Measurements from ENCODE around the gene MECP2. TPM values are rescaled to one million over a fixed set of nuclear protein-coding genes. Genes with fewer than 3 reads are reported as not detected.

MECP2 gene
- total and polyA plus RNA-seq, 4 experiments from 2014 or later = 9.5 to 108 (median 65.0) TPM

- DNase-seq = no peak
- ChIA-PET CTCF (ENCODE audit: partially characterized antibody) (interaction anchor here (0.6 to 1.4 kb wide), 2 partner anchors 24 to 49 kb away, joined by 3 to 4 read pairs; no protein-coding TSS in a partner anchor), POLR2A (ENCODE audit: partially characterized antibody) (interaction anchor here (0.8 to 4.5 kb wide), 7 partner anchors 47 to 380 kb away, joined by 3 to 61 read pairs (median 4); partner anchors contain the start of genes ARHGAP4, HCFC1, RPL10 and TMEM187)
- Histone ChIP-seq H3K9me3 (ENCODE audit: control insufficient read depth in 1 of 2, low read length in 2 of 2) (no peaks in the 10 kb centered on the region), H3K4me3 (ENCODE audit: low read length in 2 of 2) (peak overlapping the region in 1 of 2 donors; percentile 60), H3K36me3 (ENCODE audit: insufficient read depth, low read length) (peaks cover 5% of the 10 kb centered on the region), H3K27ac (ENCODE audit: low read depth, low read length) (peak overlapping the region; percentile 73), H3K4me1 (ENCODE audit: insufficient read depth, low read length) (peaks cover 25% of the 10 kb centered on the region), H3K27me3 (ENCODE audit: insufficient read depth, low read length) (no peaks in the 10 kb centered on the region)
- H3K4me3 Mint-ChIP-seq = peak overlapping the region; percentile 26 to 90 (median 88)
- peaks cover 0 to 2% (median 0%) of the 10 kb centered on the region in 8 donors for H3K9me3 Mint-ChIP-seq
- intact Hi-C loops (cut with micrococcal nuclease) = no loop called here
- peak overlapping the region in 6 of 7 donors; percentile 15 to 95 (median 60) for H3K27ac Mint-ChIP-seq
- H3K4me1 Mint-ChIP-seq = peaks cover 6 to 34% (median 16%) of the 10 kb centered on the region in 4 donors
- no peaks in the 10 kb centered on the region for H3K27me3 Mint-ChIP-seq
- peaks cover 4 to 18% of the 10 kb centered on the region in 2 donors for H3K36me3 Mint-ChIP-seq
Observed at GRCh38 chrX:154017766-154018517, 79.6 kb downstream of the MECP2 start.

GRCh38 chrX:154016366-154017076 lies 81.0 kb downstream of the MECP2 start:
- peaks cover 4 to 18% of the 10 kb centered on the region in 2 donors for H3K36me3 Mint-ChIP-seq
- Histone ChIP-seq H3K36me3 (ENCODE audit: insufficient read depth, low read length) (peaks cover 5% of the 10 kb centered on the region), H3K4me1 (ENCODE audit: insufficient read depth, low read length) (peaks cover 24% of the 10 kb centered on the region), H3K27me3 (ENCODE audit: insufficient read depth, low read length) (no peaks in the 10 kb centered on the region), H3K9me3 (ENCODE audit: control insufficient read depth in 1 of 2, low read length in 2 of 2) (no peaks in the 10 kb centered on the region), H3K27ac (ENCODE audit: low read depth, low read length) (no peak overlapping the region), H3K4me3 (ENCODE audit: low read length in 2 of 2) (no peak overlapping the region)
- CTCF ChIA-PET (ENCODE audit: partially characterized antibody) = interaction anchor here (1.0 kb wide), 2 partner anchors 35 to 41 kb away, joined by 3 read pairs; no protein-coding TSS in a partner anchor
- H3K9me3 Mint-ChIP-seq = peaks cover 0 to 2% (median 0%) of the 10 kb centered on the region in 8 donors
- H3K4me3 Mint-ChIP-seq = no peak overlapping the region
- H3K4me1 Mint-ChIP-seq = peaks cover 6 to 33% (median 16%) of the 10 kb centered on the region in 4 donors
- POLR2A ChIA-PET (ENCODE audit: partially characterized antibody) = interaction anchor here (1.0 to 4.5 kb wide), 2 partner anchors 13 to 46 kb away, joined by 3 to 61 read pairs; partner anchors contain the start of genes HCFC1 and TMEM187
- no peaks in the 10 kb centered on the region for H3K27me3 Mint-ChIP-seq
- no peak for DNase-seq
- no peak overlapping the region for H3K27ac Mint-ChIP-seq
- intact Hi-C loops (cut with micrococcal nuclease) = no loop called here

DNA sequence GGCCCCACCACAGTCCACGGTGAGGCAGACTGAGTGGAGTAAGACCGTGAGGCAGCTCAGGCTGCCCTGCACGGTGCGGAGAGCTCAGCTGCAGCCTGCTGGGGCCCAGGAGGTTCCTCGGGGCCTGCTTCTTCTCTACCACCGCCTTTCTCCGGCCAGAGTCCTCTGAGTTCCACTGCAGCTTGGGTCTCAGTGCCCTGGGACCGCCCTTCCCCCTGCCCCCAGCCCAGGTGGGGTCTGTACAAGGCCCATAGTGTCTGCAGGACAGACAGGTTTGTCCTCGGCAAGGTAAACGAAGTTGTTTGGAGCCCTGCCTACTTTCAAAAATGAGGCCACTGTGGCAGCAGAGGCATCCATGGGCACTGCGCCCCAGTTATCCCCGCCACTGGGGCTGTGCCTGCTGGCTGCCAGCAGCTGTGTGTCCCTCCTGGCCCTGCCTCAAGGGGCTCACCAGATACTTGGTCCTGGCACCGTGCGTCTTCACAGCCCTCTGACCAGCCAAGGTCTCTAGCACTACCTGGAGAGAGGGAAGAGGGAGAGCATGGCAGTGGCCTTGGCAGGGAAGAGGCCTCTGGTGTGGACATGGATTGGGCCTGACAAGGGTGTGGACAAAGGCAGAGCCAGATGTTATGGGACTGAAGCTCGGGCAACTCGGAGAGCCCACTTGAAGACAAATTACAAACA lies 81.8 kb downstream of the MECP2 start:
- H3K4me1 Mint-ChIP-seq = peaks cover 6 to 26% (median 13%) of the 10 kb centered on the region in 4 donors
- no peak overlapping the region for H3K4me3 ChIP-seq (ENCODE audit: low read length in 2 of 2)
- intact Hi-C loops (cut with micrococcal nuclease) = no loop called here
- POLR2A ChIA-PET (ENCODE audit: partially characterized antibody) = interaction anchor here (1.0 kb wide), 1 partner anchor 12 kb away, joined by 3 read pairs; no protein-coding TSS in a partner anchor
- peaks cover 4 to 20% of the 10 kb centered on the region in 2 donors for H3K36me3 Mint-ChIP-seq
- peak overlapping the region in 5 of 7 donors; percentile 19 to 89 (median 57) for H3K27ac Mint-ChIP-seq
- H3K9me3 Mint-ChIP-seq = peaks cover 0 to 2% (median 0%) of the 10 kb centered on the region in 8 donors
- no peaks in the 10 kb centered on the region for H3K9me3 ChIP-seq (ENCODE audit: control insufficient read depth in 1 of 2, low read length in 2 of 2)
- H3K27ac ChIP-seq (ENCODE audit: low read depth, low read length) = no peak overlapping the region
- CTCF ChIA-PET (ENCODE audit: partially characterized antibody) = interaction anchor here (1.0 kb wide), 2 partner anchors 36 to 41 kb away, joined by 3 read pairs; no protein-coding TSS in a partner anchor
- peaks cover 16% of the 10 kb centered on the region for H3K4me1 ChIP-seq (ENCODE audit: insufficient read depth, low read length)
- H3K4me3 Mint-ChIP-seq = peak overlapping the region in 2 of 8 donors; percentile 12 to 39
- no peaks in the 10 kb centered on the region for H3K27me3 Mint-ChIP-seq
- no peaks in the 10 kb centered on the region for H3K27me3 ChIP-seq (ENCODE audit: insufficient read depth, low read length)
- peaks cover 5% of the 10 kb centered on the region for H3K36me3 ChIP-seq (ENCODE audit: insufficient read depth, low read length)
- DNase-seq = no peak

DNA sequence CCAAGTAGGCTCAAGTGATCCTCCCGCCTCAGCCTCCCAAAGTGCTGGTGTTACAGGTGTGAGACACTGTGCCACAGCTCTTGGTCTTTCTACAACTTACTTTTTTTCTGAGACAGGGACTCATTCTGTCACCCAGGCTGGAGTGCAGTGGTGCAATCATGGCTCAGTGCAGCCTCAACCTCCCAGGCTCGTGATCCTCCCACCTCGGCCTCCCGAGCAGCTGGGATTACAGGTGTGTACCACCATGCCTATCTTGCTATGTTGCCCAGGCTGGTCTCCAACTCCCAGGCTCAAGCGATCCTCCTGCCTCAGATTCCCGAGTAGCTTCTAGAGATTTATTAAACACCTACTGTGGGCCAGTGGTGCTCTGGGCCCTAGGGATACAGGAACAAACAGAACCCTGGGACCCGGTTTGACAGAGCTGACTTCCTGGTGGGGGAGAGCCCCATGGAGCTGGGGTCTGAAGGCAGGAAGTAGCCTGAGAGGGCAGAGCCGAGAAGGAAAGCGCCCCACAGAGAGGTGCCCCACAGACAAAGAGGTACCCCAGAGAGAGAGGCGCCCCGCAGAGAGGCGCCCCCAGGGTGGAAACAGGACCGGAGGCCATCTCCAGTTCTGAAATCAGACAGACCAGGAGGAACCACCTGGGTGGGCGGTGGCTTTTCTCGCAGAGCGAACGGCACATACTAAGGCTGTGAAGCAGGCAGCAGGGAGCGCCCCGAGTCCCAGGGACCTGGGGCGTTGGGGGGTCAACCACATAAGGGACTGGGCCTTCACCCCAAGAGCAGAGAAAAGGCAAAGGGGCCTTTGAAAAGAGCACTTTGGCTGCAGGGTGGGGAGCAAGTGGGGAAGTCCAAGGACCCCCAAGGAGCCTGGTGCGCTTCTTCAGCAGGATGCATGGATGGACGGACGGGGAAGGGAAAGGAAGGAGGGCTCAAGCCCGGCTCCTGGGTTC lies 82.8 kb downstream of the MECP2 start:
- ChIA-PET POLR2A (ENCODE audit: partially characterized antibody) (interaction anchor here (1.5 to 3.6 kb wide), 2 partner anchors 12 to 43 kb away, joined by 5 to 26 read pairs; partner anchors contain the start of genes HCFC1 and TMEM187), CTCF (ENCODE audit: partially characterized antibody) (interaction anchor here (0.9 to 2.8 kb wide), 13 partner anchors 10 to 515 kb away, joined by 3 to 18 read pairs (median 4); no protein-coding TSS in a partner anchor)
- peaks cover 7 to 22% of the 10 kb centered on the region in 2 donors for H3K36me3 Mint-ChIP-seq
- no peak for DNase-seq
- Histone ChIP-seq H3K27me3 (ENCODE audit: insufficient read depth, low read length) (no peaks in the 10 kb centered on the region), H3K9me3 (ENCODE audit: control insufficient read depth in 1 of 2, low read length in 2 of 2) (no peaks in the 10 kb centered on the region), H3K4me1 (ENCODE audit: insufficient read depth, low read length) (peaks cover 11% of the 10 kb centered on the region), H3K4me3 (ENCODE audit: low read length in 2 of 2) (no peak overlapping the region), H3K36me3 (ENCODE audit: insufficient read depth, low read length) (peaks cover 5% of the 10 kb centered on the region), H3K27ac (ENCODE audit: low read depth, low read length) (no peak overlapping the region)
- no peaks in the 10 kb centered on the region for H3K9me3 Mint-ChIP-seq
- no peaks in the 10 kb centered on the region for H3K27me3 Mint-ChIP-seq
- peaks cover 3 to 22% (median 8%) of the 10 kb centered on the region in 4 donors for H3K4me1 Mint-ChIP-seq
- intact Hi-C loops (cut with micrococcal nuclease) = loop anchor here (5.0 kb wide), 1 partner anchor 42 kb away; the partner anchor contains the start of genes HCFC1 and TMEM187
- peak overlapping the region in 1 of 8 donors; percentile 15 for H3K4me3 Mint-ChIP-seq
- peak overlapping the region in 5 of 7 donors; percentile 61 to 89 (median 72) for H3K27ac Mint-ChIP-seq

DNA sequence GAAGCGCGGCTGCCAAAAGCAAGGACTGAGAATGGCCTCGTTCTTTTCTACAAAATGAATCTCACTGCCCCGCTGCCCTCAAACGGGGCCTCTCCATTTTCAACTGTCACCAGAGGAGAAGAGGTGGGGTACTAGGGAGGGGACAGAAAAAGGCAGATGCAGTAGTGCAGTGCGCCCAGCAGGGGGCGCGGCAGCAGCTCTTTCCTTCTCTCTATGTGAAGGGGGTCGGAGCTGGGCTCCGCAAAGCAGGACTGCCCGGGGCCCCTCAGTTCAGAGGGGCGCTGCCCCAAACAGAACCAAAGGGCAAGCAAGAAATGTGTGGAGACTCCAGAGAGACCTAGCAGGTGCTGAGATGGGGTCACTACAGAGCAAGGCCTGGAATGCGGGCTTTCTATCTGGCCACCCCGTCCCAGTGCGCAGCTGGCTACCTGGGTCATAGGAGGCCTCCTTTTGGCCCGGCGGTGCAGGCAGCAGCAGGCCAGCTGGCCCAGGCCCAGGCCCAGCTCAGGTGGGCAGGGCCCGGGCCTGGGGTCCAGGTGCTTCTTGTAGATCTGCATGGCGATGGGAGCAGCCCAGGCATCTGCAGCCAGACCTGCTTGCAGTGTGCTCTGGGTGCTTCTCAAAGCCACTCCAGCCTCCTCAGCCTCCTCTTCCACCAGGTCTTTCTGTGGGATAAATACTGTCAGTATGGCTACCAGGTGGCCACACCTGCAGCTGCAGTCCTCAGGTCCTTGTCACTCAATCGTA lies 83.7 kb downstream of the MECP2 start:
- no peak overlapping the region for H3K4me3 ChIP-seq (ENCODE audit: low read length in 2 of 2)
- peak overlapping the region in 6 of 7 donors; percentile 25 to 85 (median 74) for H3K27ac Mint-ChIP-seq
- peaks cover 7 to 20% of the 10 kb centered on the region in 2 donors for H3K36me3 Mint-ChIP-seq
- H3K9me3 Mint-ChIP-seq = no peaks in the 10 kb centered on the region
- H3K27ac ChIP-seq (ENCODE audit: low read depth, low read length) = no peak overlapping the region
- peak in 4 of 5 donors; percentile 51 to 58 (median 54) for DNase-seq
- peak overlapping the region in 1 of 8 donors; percentile 20 for H3K4me3 Mint-ChIP-seq
- no peaks in the 10 kb centered on the region for H3K27me3 Mint-ChIP-seq
- H3K9me3 ChIP-seq (ENCODE audit: control insufficient read depth in 1 of 2, low read length in 2 of 2) = no peaks in the 10 kb centered on the region
- peaks cover 11% of the 10 kb centered on the region for H3K4me1 ChIP-seq (ENCODE audit: insufficient read depth, low read length)
- H3K4me1 Mint-ChIP-seq = peaks cover 2 to 20% (median 6%) of the 10 kb centered on the region in 4 donors
- H3K36me3 ChIP-seq (ENCODE audit: insufficient read depth, low read length) = peaks cover 5% of the 10 kb centered on the region
- intact Hi-C loops (cut with micrococcal nuclease) = loop anchor here (1.0 to 5.0 kb wide), 5 partner anchors 11 to 521 kb away; partner anchors contain the start of genes HCFC1 and TMEM187
- H3K27me3 ChIP-seq (ENCODE audit: insufficient read depth, low read length) = no peaks in the 10 kb centered on the region
- CTCF ChIA-PET (ENCODE audit: partially characterized antibody) = interaction anchor here (0.6 to 2.8 kb wide), 24 partner anchors 8 to 530 kb away, joined by 3 to 18 read pairs (median 4); partner anchors contain the start of gene HCFC1
- POLR2A ChIA-PET (ENCODE audit: partially characterized antibody) = interaction anchor here (0.9 to 3.6 kb wide), 5 partner anchors 11 to 472 kb away, joined by 3 to 26 read pairs (median 3); partner anchors contain the start of genes HCFC1 and TMEM187

All from CD4-positive, alpha-beta memory T cell (primary cell).